Measurements from ENCODE around the gene PIWIL4.

PIWIL4 gene

DNA sequence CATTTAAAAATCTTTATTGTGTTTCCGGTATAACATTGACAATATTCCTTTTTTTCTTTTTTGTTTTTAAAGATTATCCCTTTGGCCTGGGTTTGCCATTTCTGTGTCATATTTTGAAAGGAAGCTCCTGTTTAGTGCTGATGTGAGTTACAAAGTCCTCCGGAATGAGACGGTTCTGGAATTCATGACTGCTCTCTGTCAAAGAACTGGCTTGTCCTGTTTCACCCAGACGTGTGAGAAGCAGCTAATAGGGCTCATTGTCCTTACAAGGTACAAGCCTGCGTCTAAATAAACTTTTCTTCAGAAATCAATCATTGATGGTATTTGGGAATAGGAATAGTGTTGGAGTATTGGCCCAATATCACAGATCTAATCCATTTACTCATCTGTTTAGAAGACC lies 19.8 kb downstream of the PIWIL4 start:
- 32% methylated on average over 3 of the region's 5 CpGs for WGBS
- Histone ChIP-seq H3K4me3 (ENCODE audit: insufficient read depth in 1 of 2, low read depth in 1 of 2, low read length in 2 of 2) (no peak overlapping the region), H2BK12ac (ENCODE audit: low read length in 2 of 2) (no peak overlapping the region)

DNA sequence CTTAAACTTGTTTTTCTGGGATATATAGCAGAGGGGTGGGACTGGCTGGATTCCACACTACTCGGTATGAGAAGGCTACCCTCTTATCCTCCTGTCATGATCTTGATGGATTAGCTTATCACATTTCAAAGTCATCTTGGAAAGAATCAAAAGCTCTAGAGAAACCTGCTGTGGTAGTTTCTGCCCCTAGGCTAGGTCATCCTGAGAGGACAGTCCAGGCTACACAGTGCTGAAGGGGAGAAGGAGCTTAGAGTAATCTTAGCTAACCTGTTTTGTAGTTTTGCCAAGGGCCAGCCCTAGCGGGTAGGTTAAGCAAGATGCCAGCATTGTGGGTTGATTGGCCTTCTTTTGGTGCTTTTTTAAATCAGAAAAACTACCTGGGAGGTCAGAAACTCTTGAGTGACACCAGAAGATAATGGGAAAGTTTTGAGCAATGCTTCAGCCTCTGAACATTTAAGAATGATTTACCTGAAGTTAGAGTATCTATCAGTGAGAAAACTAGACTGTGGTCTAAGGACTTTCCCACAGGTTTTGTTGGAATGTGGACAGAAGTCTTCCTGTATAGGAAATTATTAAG lies 21.3 kb downstream of the PIWIL4 start:
- 74% methylated on average over 2 of the region's 2 CpGs for WGBS
- no peak overlapping the region for H4K91ac ChIP-seq (ENCODE audit: low read length)

More for the DNA sequence above, 19.8 kb downstream of the PIWIL4 start:
- H3K18ac ChIP-seq (ENCODE audit: low read depth in 1 of 2, low read length in 2 of 2), result no peak overlapping the region
- H3K27me3 ChIP-seq (ENCODE audit: control insufficient read depth in 1 of 2, insufficient read depth in 1 of 2, low read length in 2 of 2), result no peaks in the 10 kb centered on the region
- no peak overlapping the region for H2BK5ac ChIP-seq (ENCODE audit: low read depth, low read length, poor library complexity, severe bottlenecking)
- no peak overlapping the region for H3K27ac ChIP-seq (ENCODE audit: low read length, poor library complexity, severe bottlenecking)
- H4K8ac ChIP-seq (ENCODE audit: low read length), result no peak overlapping the region
- no peak overlapping the region for H3K14ac ChIP-seq (ENCODE audit: low read length in 2 of 2)
- H3K36me3 ChIP-seq (ENCODE audit: control insufficient read depth in 1 of 2, insufficient read depth in 2 of 2, low read depth in 1 of 2, low read length in 2 of 2), result peaks cover 0 to 25% of the 10 kb centered on the region in 2 experiments
- no peak overlapping the region for H2BK15ac ChIP-seq (ENCODE audit: low read depth, poor library complexity, severe bottlenecking)
- H3K9ac ChIP-seq (ENCODE audit: low read length), result no peak overlapping the region
- H3K4me2 ChIP-seq (ENCODE audit: low read length, poor library complexity, severe bottlenecking), result no peak overlapping the region
- no peak overlapping the region for H4K91ac ChIP-seq (ENCODE audit: low read length)
- H2AK5ac ChIP-seq (ENCODE audit: low read length, severe bottlenecking), result no peak overlapping the region
- H3K9me3 ChIP-seq (ENCODE audit: control insufficient read depth, low read length), result no peaks in the 10 kb centered on the region
- DNase-seq, result no peak
- no peak overlapping the region for H3K23ac ChIP-seq (ENCODE audit: low read length in 2 of 2)
- H3K4ac ChIP-seq (ENCODE audit: low read depth in 1 of 2, low read length in 2 of 2), result no peak overlapping the region
- no peaks in the 10 kb centered on the region for H3K4me1 ChIP-seq (ENCODE audit: control insufficient read depth, insufficient read depth, low read depth, low read length)
- no peak overlapping the region for H2BK120ac ChIP-seq (ENCODE audit: low read depth, low read length)
- no peaks in the 10 kb centered on the region for H3K79me1 ChIP-seq (replicated peaks; ENCODE audit: low read length, poor library complexity, severe bottlenecking)
- H2AFZ ChIP-seq (ENCODE audit: low read depth, low read length), result no peak overlapping the region

DNA sequence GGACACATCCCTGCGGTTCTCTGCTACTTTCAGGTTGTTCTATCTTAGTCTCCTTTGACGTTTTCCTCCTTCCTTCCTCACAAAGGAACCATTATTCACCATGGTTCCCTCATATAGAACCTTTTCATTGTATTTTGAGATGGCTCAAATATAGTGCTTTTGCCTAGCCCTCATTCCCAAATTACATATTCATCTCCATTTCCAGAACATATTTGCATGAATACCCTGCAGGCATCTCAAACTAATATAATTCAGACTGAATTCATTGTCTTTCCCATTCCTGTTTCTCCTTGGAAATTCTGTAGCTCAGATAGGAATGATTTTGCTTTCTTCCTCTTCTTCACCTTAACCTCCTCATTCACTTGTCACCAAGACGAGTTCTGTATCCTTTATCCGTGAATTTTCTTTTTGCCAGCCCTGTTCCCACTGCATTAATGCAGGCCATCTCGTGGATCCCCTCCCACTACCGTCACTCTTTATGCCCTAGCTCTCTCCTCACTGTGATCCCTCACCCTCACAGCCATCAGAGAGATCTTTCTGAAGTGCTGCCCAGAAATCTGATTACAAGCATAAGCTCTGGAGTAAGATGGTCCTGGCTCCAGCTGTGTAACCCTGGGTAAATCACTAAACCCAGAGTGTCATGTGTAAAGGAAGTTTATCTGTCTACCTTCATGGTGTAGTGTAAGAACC lies 23.3 kb downstream of the PIWIL4 start:
- Histone ChIP-seq H3K27ac (ENCODE audit: low read length, poor library complexity, severe bottlenecking) (no peak overlapping the region), H3K9ac (ENCODE audit: low read length) (no peak overlapping the region), H3K4me1 (ENCODE audit: control insufficient read depth, insufficient read depth, low read depth, low read length) (no peaks in the 10 kb centered on the region), H3K27me3 (ENCODE audit: control insufficient read depth in 1 of 2, insufficient read depth in 1 of 2, low read length in 2 of 2) (no peaks in the 10 kb centered on the region), H2AFZ (ENCODE audit: low read depth, low read length) (no peak overlapping the region), H2AK5ac (ENCODE audit: low read length, severe bottlenecking) (no peak overlapping the region), H2BK5ac (ENCODE audit: low read depth, low read length, poor library complexity, severe bottlenecking) (no peak overlapping the region), H3K36me3 (ENCODE audit: control insufficient read depth in 1 of 2, insufficient read depth in 2 of 2, low read depth in 1 of 2, low read length in 2 of 2) (peaks cover 0 to 35% of the 10 kb centered on the region in 2 experiments), H3K4me2 (ENCODE audit: low read length, poor library complexity, severe bottlenecking) (no peak overlapping the region), H2BK15ac (ENCODE audit: low read depth, poor library complexity, severe bottlenecking) (no peak overlapping the region), H2BK12ac (ENCODE audit: low read length in 2 of 2) (no peak overlapping the region), H3K79me1 (replicated peaks; ENCODE audit: low read length, poor library complexity, severe bottlenecking) (no peaks in the 10 kb centered on the region), H4K91ac (ENCODE audit: low read length) (no peak overlapping the region), H3K23ac (ENCODE audit: low read length in 2 of 2) (no peak overlapping the region), H3K4ac (ENCODE audit: low read depth in 1 of 2, low read length in 2 of 2) (no peak overlapping the region), H3K18ac (ENCODE audit: low read depth in 1 of 2, low read length in 2 of 2) (no peak overlapping the region), H2BK120ac (ENCODE audit: low read depth, low read length) (no peak overlapping the region), H3K14ac (ENCODE audit: low read length in 2 of 2) (no peak overlapping the region), H4K8ac (ENCODE audit: low read length) (no peak overlapping the region), H3K4me3 (ENCODE audit: insufficient read depth in 1 of 2, low read depth in 1 of 2, low read length in 2 of 2) (no peak overlapping the region), H3K9me3 (ENCODE audit: control insufficient read depth, low read length) (no peaks in the 10 kb centered on the region)
- 55% methylated on average over 6 of the region's 6 CpGs for WGBS
- DNase-seq, result no peak

More for the DNA sequence above, 21.3 kb downstream of the PIWIL4 start:
- DNase-seq, result no peak
- no peaks in the 10 kb centered on the region for H3K79me1 ChIP-seq (replicated peaks; ENCODE audit: low read length, poor library complexity, severe bottlenecking)
- H3K36me3 ChIP-seq (ENCODE audit: control insufficient read depth in 1 of 2, insufficient read depth in 2 of 2, low read depth in 1 of 2, low read length in 2 of 2), result peaks cover 0 to 25% of the 10 kb centered on the region in 2 experiments
- H3K18ac ChIP-seq (ENCODE audit: low read depth in 1 of 2, low read length in 2 of 2), result no peak overlapping the region
- H2BK12ac ChIP-seq (ENCODE audit: low read length in 2 of 2), result no peak overlapping the region
- H3K4ac ChIP-seq (ENCODE audit: low read depth in 1 of 2, low read length in 2 of 2), result no peak overlapping the region
- H2BK15ac ChIP-seq (ENCODE audit: low read depth, poor library complexity, severe bottlenecking), result no peak overlapping the region
- H4K8ac ChIP-seq (ENCODE audit: low read length), result no peak overlapping the region
- H3K4me2 ChIP-seq (ENCODE audit: low read length, poor library complexity, severe bottlenecking), result no peak overlapping the region
- H3K4me1 ChIP-seq (ENCODE audit: control insufficient read depth, insufficient read depth, low read depth, low read length), result no peaks in the 10 kb centered on the region
- no peak overlapping the region for H3K4me3 ChIP-seq (ENCODE audit: insufficient read depth in 1 of 2, low read depth in 1 of 2, low read length in 2 of 2)
- H2AFZ ChIP-seq (ENCODE audit: low read depth, low read length), result no peak overlapping the region
- H3K9me3 ChIP-seq (ENCODE audit: control insufficient read depth, low read length), result no peaks in the 10 kb centered on the region
- no peaks in the 10 kb centered on the region for H3K27me3 ChIP-seq (ENCODE audit: control insufficient read depth in 1 of 2, insufficient read depth in 1 of 2, low read length in 2 of 2)
- H3K23ac ChIP-seq (ENCODE audit: low read length in 2 of 2), result no peak overlapping the region
- no peak overlapping the region for H3K27ac ChIP-seq (ENCODE audit: low read length, poor library complexity, severe bottlenecking)
- no peak overlapping the region for H3K14ac ChIP-seq (ENCODE audit: low read length in 2 of 2)
- H2BK5ac ChIP-seq (ENCODE audit: low read depth, low read length, poor library complexity, severe bottlenecking), result no peak overlapping the region
- no peak overlapping the region for H2BK120ac ChIP-seq (ENCODE audit: low read depth, low read length)
- H2AK5ac ChIP-seq (ENCODE audit: low read length, severe bottlenecking), result no peak overlapping the region
- H3K9ac ChIP-seq (ENCODE audit: low read length), result no peak overlapping the region

DNA sequence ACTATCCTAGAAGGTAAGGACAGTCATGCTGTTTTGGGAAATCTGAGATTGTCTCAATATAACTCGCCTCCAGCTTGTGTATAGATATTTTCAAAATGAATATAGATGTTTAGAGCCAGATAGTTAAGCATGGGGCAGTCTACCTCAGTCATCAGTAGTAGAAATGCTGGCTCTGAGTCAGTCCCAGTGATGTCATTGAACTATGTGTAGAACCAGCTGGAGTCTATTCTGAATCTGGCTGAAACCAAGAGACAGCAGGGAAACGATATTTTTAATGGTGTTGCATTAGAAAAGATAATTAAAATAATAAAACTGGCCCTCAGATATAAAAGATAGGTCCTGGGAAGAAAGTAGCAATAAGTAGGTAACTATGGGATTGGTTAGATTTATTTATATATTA lies 25.9 kb downstream of the PIWIL4 start:
- Histone ChIP-seq H2AK5ac (ENCODE audit: low read length, severe bottlenecking) (no peak overlapping the region), H2BK15ac (ENCODE audit: low read depth, poor library complexity, severe bottlenecking) (no peak overlapping the region), H3K79me1 (replicated peaks; ENCODE audit: low read length, poor library complexity, severe bottlenecking) (no peaks in the 10 kb centered on the region), H4K91ac (ENCODE audit: low read length) (no peak overlapping the region), H2BK5ac (ENCODE audit: low read depth, low read length, poor library complexity, severe bottlenecking) (no peak overlapping the region), H3K36me3 (ENCODE audit: control insufficient read depth in 1 of 2, insufficient read depth in 2 of 2, low read depth in 1 of 2, low read length in 2 of 2) (peaks cover 0 to 57% of the 10 kb centered on the region in 2 experiments), H3K4me1 (ENCODE audit: control insufficient read depth, insufficient read depth, low read depth, low read length) (no peaks in the 10 kb centered on the region), H3K4me3 (ENCODE audit: insufficient read depth in 1 of 2, low read depth in 1 of 2, low read length in 2 of 2) (no peak overlapping the region), H3K14ac (ENCODE audit: low read length in 2 of 2) (no peak overlapping the region), H2BK12ac (ENCODE audit: low read length in 2 of 2) (no peak overlapping the region), H3K27ac (ENCODE audit: low read length, poor library complexity, severe bottlenecking) (no peak overlapping the region), H3K9ac (ENCODE audit: low read length) (no peak overlapping the region), H3K23ac (ENCODE audit: low read length in 2 of 2) (no peak overlapping the region), H3K18ac (ENCODE audit: low read depth in 1 of 2, low read length in 2 of 2) (no peak overlapping the region), H4K8ac (ENCODE audit: low read length) (no peak overlapping the region), H2AFZ (ENCODE audit: low read depth, low read length) (no peak overlapping the region), H3K4ac (ENCODE audit: low read depth in 1 of 2, low read length in 2 of 2) (no peak overlapping the region), H3K4me2 (ENCODE audit: low read length, poor library complexity, severe bottlenecking) (no peak overlapping the region), H2BK120ac (ENCODE audit: low read depth, low read length) (no peak overlapping the region), H3K27me3 (ENCODE audit: control insufficient read depth in 1 of 2, insufficient read depth in 1 of 2, low read length in 2 of 2) (no peaks in the 10 kb centered on the region), H3K9me3 (ENCODE audit: control insufficient read depth, low read length) (no peaks in the 10 kb centered on the region)
- WGBS, result 94% methylated on average over 1 of the region's 2 CpGs
- peak; percentile 3 for DNase-seq

All from mesenchymal stem cell (in vitro differentiated cells and primary cell).